Mucosa of rectum (tissue), 2 donors: ENCODE data around the gene ERO1B.
A peak's percentile ranks its signal among the peaks of the same experiment; 100 is the strongest.
"Not testable (repeated sequence)": the region's sequence is repeated elsewhere in the genome, so short reads cannot be mapped to it uniquely, and the experiment has no call there.

ENCODE experiments used
- H3K27ac ChIP-seq, 2 donors: one replicate each; pipeline ENCODE4 v1.7.0; 2013; ENCODE audit warnings: inconsistent platforms in 2 of 2, low read depth in 2 of 2, low read length in 2 of 2
- H3K27me3 ChIP-seq, 2 donors: one replicate each; pipeline ENCODE4 v1.7.0; 2013; ENCODE audit warnings: low read length in 2 of 2; ENCODE audit not compliant: control insufficient read depth in 2 of 2, insufficient read depth in 2 of 2
- H3K36me3 ChIP-seq, 2 donors: one replicate each; pipeline ENCODE4 v1.7.0; 2013; ENCODE audit warnings: low read length in 2 of 2; ENCODE audit not compliant: control insufficient read depth in 2 of 2, insufficient read depth in 2 of 2
- H3K4me1 ChIP-seq, 2 donors: one replicate each; pipeline ENCODE4 v1.7.0; 2013; ENCODE audit warnings: low read length in 2 of 2, mild to moderate bottlenecking in 1 of 2; ENCODE audit not compliant: control insufficient read depth in 2 of 2, insufficient read depth in 2 of 2
- H3K4me3 ChIP-seq, 2 donors: one replicate each; pipeline ENCODE4 v1.7.0; 2013; ENCODE audit warnings: low read length in 2 of 2
- H3K9ac ChIP-seq, 2 donors: one replicate each; pipeline ENCODE4 v1.7.0; 2013; ENCODE audit warnings: low read length in 2 of 2, low read depth in 1 of 2, mild to moderate bottlenecking in 1 of 2
- H3K9me3 ChIP-seq, 2 donors: one replicate each; pipeline ENCODE4 v1.7.0; 2013; ENCODE audit warnings: low read length in 2 of 2; ENCODE audit not compliant: control insufficient read depth in 2 of 2
- donor health status: healthy.
- donor health status: Normal muscosa, but diverticular disease.

The ERO1B gene, protein sequence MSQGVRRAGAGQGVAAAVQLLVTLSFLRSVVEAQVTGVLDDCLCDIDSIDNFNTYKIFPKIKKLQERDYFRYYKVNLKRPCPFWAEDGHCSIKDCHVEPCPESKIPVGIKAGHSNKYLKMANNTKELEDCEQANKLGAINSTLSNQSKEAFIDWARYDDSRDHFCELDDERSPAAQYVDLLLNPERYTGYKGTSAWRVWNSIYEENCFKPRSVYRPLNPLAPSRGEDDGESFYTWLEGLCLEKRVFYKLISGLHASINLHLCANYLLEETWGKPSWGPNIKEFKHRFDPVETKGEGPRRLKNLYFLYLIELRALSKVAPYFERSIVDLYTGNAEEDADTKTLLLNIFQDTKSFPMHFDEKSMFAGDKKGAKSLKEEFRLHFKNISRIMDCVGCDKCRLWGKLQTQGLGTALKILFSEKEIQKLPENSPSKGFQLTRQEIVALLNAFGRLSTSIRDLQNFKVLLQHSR

DNA sequence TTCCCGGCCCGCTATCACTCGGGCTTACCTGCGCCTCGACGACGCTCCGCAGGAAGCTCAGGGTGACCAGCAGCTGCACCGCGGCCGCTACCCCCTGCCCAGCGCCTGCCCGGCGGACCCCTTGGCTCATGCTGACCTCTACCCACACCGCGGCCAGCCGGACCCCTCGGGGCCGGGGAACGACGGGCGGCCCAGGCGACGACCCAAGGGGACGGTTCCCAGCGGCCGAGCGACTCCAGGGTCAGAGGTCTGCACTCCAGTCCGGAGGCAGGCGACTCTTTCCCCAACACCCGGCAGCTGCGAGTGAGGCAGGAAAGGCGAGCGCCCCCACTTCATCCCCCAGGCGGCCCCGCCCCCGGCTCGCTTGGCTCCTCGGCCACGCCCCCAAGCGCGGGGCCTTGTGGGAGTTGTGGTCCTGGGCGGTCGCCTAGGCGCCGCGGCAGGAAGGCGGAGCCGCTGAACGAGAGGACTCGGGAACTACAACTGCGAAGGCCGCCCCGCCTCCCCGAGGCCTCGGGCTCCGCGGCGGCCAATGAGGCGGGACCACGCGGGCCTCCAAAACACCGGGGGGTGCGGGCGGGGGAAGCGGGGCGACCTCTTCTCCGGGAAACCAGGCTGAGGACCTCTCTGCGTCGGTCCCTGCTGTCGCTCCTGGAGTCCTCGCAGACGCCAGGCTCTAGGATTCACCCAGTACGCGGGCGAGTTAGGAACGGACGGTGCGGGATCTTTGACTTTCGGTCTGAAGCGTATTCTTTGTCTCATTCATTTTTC is at the start of gene ERO1B:
Gene ERO1B, minus strand, starts transcription at position 305 of the 771 bp plus-strand sequence. Its CDS starts 175 bp downstream, at position 130.
- Histone ChIP-seq H3K4me1 (peaks cover 5 to 7% of the 10 kb centered on the region in 2 donors), H3K36me3 (no peaks in the 10 kb centered on the region), H3K27ac (peak within 1 kb of the TSS; percentile 55 to 65), H3K27me3 (peaks cover 0 to 15% of the 10 kb centered on the region in 2 donors), H3K9ac (peak within 1 kb of the TSS; percentile 79 to 81), H3K9me3 (no peaks in the 10 kb centered on the region), H3K4me3 (peak within 1 kb of the TSS; percentile 86 to 95)

DNA sequence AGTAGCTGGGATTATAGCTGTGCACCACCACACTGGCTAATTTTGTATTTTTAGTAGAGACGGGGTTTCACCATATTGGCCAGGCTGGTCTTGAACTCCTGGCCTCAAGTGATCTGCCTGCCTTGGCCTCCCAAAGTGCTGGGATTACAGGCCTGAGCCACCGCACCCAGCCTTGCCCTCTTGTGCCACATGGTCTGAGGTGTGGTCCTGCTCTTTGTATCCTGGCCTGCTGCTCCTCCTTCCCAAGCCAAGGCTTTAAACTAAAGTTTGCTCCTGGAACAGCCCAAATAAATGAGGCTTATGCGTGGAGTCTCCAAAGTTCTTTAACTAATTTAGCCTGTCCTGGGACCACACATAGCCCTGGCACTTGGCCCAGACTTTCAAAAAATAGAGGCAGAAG is 49.7 kb upstream of the ERO1B start:
- H3K9me3 ChIP-seq, H3K4me1 ChIP-seq, H3K27me3 ChIP-seq, H3K9ac ChIP-seq, H3K36me3 ChIP-seq, H3K27ac ChIP-seq, H3K4me3 ChIP-seq: not testable (repeated sequence)

DNA sequence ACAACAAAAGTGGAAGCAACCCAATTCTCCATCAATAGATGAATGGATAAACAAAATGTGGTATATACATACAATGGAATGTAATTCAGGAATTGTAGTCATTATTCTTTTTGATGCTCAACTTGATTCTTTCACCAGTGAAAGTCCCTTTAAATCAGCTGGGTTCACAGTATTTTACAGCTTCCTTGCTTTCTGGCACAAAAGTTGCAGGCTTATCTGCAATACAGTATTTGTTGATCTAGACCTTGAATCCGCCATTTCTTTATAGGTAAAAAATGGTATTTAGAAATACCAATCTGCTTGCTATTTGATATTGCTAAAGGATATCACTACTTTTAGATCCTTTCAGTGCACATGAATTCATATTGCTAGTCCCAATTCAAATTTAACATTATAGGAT is 44.7 kb upstream of the ERO1B start:
- no peak overlapping the region for H3K27ac ChIP-seq
- no peak overlapping the region for H3K9ac ChIP-seq
- no peaks in the 10 kb centered on the region for H3K27me3 ChIP-seq
- H3K36me3 ChIP-seq = no peaks in the 10 kb centered on the region
- no peak overlapping the region for H3K4me3 ChIP-seq
- no peaks in the 10 kb centered on the region for H3K4me1 ChIP-seq
- H3K9me3 ChIP-seq = peaks cover 3 to 5% of the 10 kb centered on the region in 2 donors

DNA sequence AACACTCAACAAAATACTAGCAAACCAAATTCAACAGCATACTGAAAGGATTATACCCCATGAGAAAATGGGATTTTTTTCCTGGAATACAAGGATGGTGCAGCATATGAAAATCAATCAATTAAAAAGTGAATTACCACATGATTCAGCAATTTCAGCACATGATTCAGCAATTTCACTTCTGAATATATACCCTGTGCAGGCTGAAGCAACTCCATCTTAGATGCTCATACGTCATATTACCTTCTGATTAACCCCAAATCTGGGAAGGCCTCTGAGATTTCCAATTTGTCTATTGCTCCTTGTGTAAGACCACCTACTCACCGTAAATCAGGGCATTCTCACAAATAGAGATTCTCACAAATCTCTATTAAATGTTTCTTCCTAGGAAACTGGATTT is 43.8 kb upstream of the ERO1B start:
- Histone ChIP-seq H3K4me3 (no peak overlapping the region), H3K36me3 (no peaks in the 10 kb centered on the region), H3K27ac (no peak overlapping the region), H3K4me1 (no peaks in the 10 kb centered on the region), H3K9me3 (peaks cover 3 to 5% of the 10 kb centered on the region in 2 donors), H3K9ac (no peak overlapping the region), H3K27me3 (no peaks in the 10 kb centered on the region)

DNA sequence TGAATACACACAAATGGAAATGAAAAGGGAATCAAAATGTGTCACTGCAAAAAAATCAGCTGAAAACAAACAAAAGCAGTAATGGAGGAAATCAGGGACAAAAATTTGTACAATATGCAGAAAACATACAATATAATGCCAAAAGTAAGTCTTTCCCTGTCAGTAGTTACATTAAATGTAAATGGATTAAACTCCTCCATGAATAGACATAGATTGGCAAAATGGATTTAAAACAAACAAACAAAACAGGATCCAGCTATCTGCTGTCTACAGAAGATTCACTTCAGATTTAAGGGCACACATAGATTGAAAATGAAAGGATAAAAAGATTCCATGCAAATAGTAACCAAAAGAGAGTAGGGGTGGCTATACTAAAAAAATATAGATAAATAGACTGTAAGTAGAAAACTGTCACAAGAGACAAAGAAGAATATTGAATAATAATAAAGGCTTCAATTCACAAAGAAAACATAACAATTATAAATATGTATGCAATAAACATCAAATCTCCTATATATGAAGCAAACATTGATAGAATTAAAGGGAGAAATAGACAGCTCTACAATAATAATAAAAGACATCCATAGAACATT is 42.2 kb upstream of the ERO1B start:
- Histone ChIP-seq H3K27me3 (no peaks in the 10 kb centered on the region), H3K36me3 (no peaks in the 10 kb centered on the region), H3K4me3 (no peak overlapping the region), H3K9me3 (peaks cover 3 to 5% of the 10 kb centered on the region in 2 donors), H3K27ac (no peak overlapping the region), H3K9ac (no peak overlapping the region), H3K4me1 (no peaks in the 10 kb centered on the region)

DNA sequence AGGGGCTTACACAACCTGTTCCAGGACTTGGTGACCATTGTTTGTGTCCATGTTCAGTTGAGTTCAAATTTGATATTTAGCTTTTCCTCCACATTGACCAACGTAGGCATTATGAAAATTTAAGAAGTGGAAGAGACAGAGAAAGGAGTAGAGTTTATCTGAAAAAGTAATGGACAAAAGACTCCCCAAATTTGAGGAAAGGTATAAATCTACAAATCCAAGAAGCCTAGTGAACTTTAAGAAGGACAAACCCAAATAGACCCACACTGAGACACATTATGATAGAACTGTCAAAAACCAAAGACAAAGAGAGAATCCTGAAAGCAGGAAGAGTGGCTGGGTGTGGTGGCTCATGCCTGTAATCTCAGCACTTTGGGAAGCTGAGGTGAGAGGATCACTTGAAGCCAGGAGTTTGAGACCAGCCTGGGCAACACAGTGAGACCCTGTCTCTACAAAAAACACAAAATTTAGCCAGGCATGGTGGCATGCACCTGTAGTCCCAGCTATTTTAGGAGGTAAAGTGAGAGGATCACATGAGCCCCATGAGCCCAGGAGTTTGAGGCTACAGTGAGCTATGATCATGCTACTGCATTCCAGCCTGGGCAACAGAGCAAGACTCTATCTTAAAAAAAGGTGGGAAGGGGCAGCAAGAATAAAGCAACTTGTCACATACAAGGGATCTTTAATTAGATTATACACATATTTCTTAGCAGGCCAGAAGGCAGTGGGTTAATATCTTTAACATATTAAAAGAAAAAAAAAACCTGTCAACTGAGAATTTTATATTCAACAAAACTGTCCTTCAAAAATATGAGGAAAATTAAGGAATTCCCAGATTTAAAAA is 41.0 kb upstream of the ERO1B start:
- no peaks in the 10 kb centered on the region for H3K27me3 ChIP-seq
- H3K27ac ChIP-seq = no peak overlapping the region
- no peak overlapping the region for H3K9ac ChIP-seq
- no peak overlapping the region for H3K4me3 ChIP-seq
- H3K9me3 ChIP-seq = peaks cover 3 to 5% of the 10 kb centered on the region in 2 donors
- no peaks in the 10 kb centered on the region for H3K4me1 ChIP-seq
- H3K36me3 ChIP-seq = no peaks in the 10 kb centered on the region

DNA sequence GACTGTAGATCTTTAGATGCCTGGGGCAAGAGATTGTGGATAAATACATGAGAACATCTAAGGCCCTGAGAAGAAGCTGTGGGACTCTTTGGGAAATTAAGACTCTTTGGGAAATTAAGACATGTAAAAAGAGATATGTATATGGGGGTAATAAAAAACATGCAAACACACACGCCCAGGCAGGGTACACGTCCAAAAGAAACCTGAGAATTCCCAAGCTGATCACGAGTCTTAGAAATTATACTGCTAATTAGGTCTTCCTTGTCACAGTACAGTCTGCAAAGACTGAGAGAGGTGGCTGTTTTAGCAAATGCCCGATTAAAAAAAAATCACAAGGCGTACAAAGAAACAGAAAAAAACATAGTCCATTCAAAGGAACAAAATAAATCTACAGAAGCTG is 39.3 kb upstream of the ERO1B start:
- Histone ChIP-seq H3K4me3 (no peak overlapping the region), H3K27ac (no peak overlapping the region), H3K9ac (no peak overlapping the region), H3K4me1 (no peaks in the 10 kb centered on the region), H3K36me3 (no peaks in the 10 kb centered on the region), H3K27me3 (no peaks in the 10 kb centered on the region), H3K9me3 (peaks cover 3 to 5% of the 10 kb centered on the region in 2 donors)

DNA sequence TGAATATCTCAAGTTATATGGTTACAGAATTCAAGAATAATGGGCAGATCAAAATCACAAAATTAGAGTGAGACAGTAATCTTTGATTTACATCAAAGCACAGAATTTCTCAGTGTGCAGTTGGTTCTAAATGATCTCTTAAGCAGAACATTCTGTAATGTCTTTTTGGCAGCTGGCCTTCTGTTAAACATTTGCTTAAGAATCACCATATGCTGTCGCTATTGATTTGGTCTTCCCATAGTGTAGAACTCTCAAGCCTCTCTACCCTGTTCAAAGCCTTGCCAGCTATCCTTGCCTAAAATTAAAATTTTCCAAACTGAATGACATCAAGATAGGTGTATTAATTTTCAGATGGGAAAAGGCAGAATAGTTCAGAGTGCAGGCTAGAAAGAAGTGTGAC is 38.9 kb upstream of the ERO1B start:
- H3K4me1 ChIP-seq = no peaks in the 10 kb centered on the region
- no peaks in the 10 kb centered on the region for H3K27me3 ChIP-seq
- H3K27ac ChIP-seq = no peak overlapping the region
- H3K4me3 ChIP-seq = no peak overlapping the region
- peaks cover 3 to 5% of the 10 kb centered on the region in 2 donors for H3K9me3 ChIP-seq
- H3K9ac ChIP-seq = no peak overlapping the region
- H3K36me3 ChIP-seq = no peaks in the 10 kb centered on the region

DNA sequence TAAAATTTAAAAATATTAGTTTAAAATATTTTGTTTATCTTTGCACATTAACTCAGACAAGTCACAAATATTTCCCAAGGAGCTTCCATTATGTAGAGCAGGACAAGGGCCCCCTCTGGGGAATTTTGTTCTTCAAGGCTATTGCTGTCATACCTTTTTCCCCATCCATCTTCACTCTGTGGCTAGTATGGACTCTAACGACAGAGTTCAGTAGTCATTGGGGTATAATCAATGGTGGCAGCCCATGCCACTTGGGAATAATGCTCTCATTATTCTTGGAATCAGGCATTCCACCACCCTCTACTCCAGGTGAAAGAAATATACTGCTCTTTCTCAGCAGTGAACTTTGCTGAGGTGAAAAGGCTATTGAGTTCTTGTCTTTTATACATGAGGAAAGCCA is 38.5 kb upstream of the ERO1B start:
- no peak overlapping the region for H3K9ac ChIP-seq
- H3K9me3 ChIP-seq = peaks cover 3 to 5% of the 10 kb centered on the region in 2 donors
- H3K27ac ChIP-seq = no peak overlapping the region
- H3K4me3 ChIP-seq = no peak overlapping the region
- H3K4me1 ChIP-seq = no peaks in the 10 kb centered on the region
- H3K27me3 ChIP-seq = no peaks in the 10 kb centered on the region
- no peaks in the 10 kb centered on the region for H3K36me3 ChIP-seq
